NCI-H446 treated with DMSO at 0.1 percent for 48 hours (cell line): ENCODE results near the gene NSD2.

Experiments used
- DNase-seq: peaks from one replicate; lab custom pipeline; 2025; lab: John Stamatoyannopoulos, UW

Gene NSD2

GRCh38 chr4:1864076-1865008 is 6.9 kb upstream of the NSD2 start:
- DNase-seq = no peak

GRCh38 chr4:1866189-1866661 is 5.0 kb upstream of the NSD2 start:
- DNase-seq = no peak

GRCh38 chr4:1868293-1868692 is 2.9 kb upstream of the NSD2 start:
- DNase-seq = no peak

- no peak for DNase-seq
Observed at GRCh38 chr4:1868912-1869311, 2.3 kb upstream of the NSD2 start.

GRCh38 chr4:1869530-1870327 is 1.5 kb upstream of the NSD2 start:
- DNase-seq = no peak

- DNase-seq = peak; percentile 29
Observed at GRCh38 chr4:1870328-1870577, 940 bp upstream of the NSD2 start.

GRCh38 chr4:1871471-1872021 is 353 bp downstream of the NSD2 start:
- no peak for DNase-seq

GRCh38 chr4:1872870-1873269 is 1.7 kb downstream of the NSD2 start:
- no peak for DNase-seq

- no peak for DNase-seq
Observed at GRCh38 chr4:1873291-1873690, 2.1 kb downstream of the NSD2 start.

GRCh38 chr4:1873776-1874175 is 2.6 kb downstream of the NSD2 start:
- DNase-seq = no peak

- DNase-seq = no peak
Observed at GRCh38 chr4:1874201-1874600, 3.0 kb downstream of the NSD2 start.

- no peak for DNase-seq
Observed at GRCh38 chr4:1879485-1879884, 8.3 kb downstream of the NSD2 start.

- no peak for DNase-seq
Observed at GRCh38 chr4:1880332-1880731, 9.1 kb downstream of the NSD2 start.

GRCh38 chr4:1882850-1883271 is 11.7 kb downstream of the NSD2 start:
- no peak for DNase-seq

GRCh38 chr4:1883583-1883982 is 12.4 kb downstream of the NSD2 start:
- DNase-seq = no peak

GRCh38 chr4:1885414-1885813 is 14.2 kb downstream of the NSD2 start:
- no peak for DNase-seq

- no peak for DNase-seq
Observed at GRCh38 chr4:1887052-1887451, 15.9 kb downstream of the NSD2 start.

- no peak for DNase-seq
Observed at GRCh38 chr4:1890979-1891570, 19.9 kb downstream of the NSD2 start.

- DNase-seq = no peak
Observed at GRCh38 chr4:1895971-1896657, 24.9 kb downstream of the NSD2 start.

- no peak for DNase-seq
Observed at GRCh38 chr4:1896658-1896991, 25.4 kb downstream of the NSD2 start.

GRCh38 chr4:1898007-1898406 is 26.8 kb downstream of the NSD2 start:
- DNase-seq = no peak

GRCh38 chr4:1898681-1899080 is 27.5 kb downstream of the NSD2 start:
- DNase-seq = no peak
